Esophagus squamous epithelium (tissue), 4 donors: ENCODE results near the gene ZNF319.

Source experiments
- CTCF ChIP-seq, 6 experiments: fragments of 450-650 bp in 4 of 6; fragments of 200-600 bp in 2 of 6; sonication (generic) in 2 of 6; IDR thresholded peaks; one replicate each; pipeline ENCODE4 v1.5.1; 2016 to 2019; ENCODE audit warnings: antibody characterized with exemption in 6 of 6, mild to moderate bottlenecking in 4 of 6, moderate library complexity in 4 of 6
- POLR2A ChIP-seq, 4 donors: fragments of 450-650 bp; IDR thresholded peaks; one replicate each; pipeline ENCODE4 v1.6.1; 2017; ENCODE audit warnings: antibody characterized with exemption in 4 of 4, mild to moderate bottlenecking in 4 of 4, moderate library complexity in 3 of 4

GRCh38 chr16:58020628-58021521 is 20.4 kb upstream of the ZNF319 start:
- TF ChIP-seq CTCF (IDR thresholded peaks at IDR 0.05) (peak in 5 of 6 experiments; percentile 66 to 81 (median 77)), POLR2A (IDR thresholded peaks at IDR 0.05) (no peak)
